GM18526 (cell line): ENCODE results near the gene CCNQ.

Experiments
- POLR2A ChIP-seq: IDR thresholded peaks from 3 replicates; pipeline ENCODE4 v1.6.1; 2011; ENCODE audit not compliant: insufficient read length; ENCODE audit errors: extremely low read depth

The CCNQ gene

DNA sequence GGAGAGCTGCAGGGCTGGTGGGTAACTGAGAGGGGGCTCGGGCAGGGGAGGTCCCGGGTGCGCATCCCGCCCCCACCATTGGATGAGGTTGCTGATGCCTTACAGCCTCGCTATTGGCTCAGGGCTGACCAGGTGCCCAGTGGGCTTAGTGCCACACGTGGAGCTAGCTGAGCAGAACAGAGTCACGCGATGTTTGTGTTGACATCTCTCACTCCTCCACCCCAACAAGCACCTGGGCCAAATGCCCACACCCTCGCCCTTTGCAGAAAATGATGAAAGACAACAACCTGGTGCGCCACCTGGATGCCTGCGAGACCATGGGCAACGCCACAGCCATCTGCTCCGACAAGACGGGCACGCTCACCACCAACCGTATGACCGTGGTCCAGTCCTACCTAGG is 49.7 kb downstream of the CCNQ start:
- TF ChIP-seq POLR2A, result no peak

GRCh38 chrX:153547195-153547594 is 51.7 kb downstream of the CCNQ start:
- TF ChIP-seq POLR2A, result no peak

GRCh38 chrX:153546386-153546785 is 52.6 kb downstream of the CCNQ start:
- no peak for TF ChIP-seq POLR2A

GRCh38 chrX:153544727-153545126 is 54.2 kb downstream of the CCNQ start:
- no peak for TF ChIP-seq POLR2A

DNA sequence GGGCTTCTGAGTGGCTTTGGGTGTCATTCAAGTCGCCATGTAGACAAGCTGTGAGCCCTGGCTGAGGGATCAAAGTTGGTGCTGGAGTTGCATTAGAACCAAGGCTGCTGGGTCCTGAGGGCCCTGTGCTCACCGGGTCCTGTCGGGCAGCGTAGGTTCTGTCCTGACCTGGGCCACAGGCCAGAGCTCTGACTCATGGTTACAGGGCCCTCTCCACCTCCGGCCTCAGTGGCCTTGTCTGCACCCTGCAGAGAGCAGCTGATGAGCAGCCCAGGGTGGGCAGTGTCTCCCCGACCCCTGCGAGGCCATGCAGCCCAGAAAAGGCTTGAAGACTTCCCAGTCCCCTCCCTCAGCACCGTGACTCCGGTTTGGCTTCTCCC is 59.0 kb downstream of the CCNQ start:
- no peak for TF ChIP-seq POLR2A

DNA sequence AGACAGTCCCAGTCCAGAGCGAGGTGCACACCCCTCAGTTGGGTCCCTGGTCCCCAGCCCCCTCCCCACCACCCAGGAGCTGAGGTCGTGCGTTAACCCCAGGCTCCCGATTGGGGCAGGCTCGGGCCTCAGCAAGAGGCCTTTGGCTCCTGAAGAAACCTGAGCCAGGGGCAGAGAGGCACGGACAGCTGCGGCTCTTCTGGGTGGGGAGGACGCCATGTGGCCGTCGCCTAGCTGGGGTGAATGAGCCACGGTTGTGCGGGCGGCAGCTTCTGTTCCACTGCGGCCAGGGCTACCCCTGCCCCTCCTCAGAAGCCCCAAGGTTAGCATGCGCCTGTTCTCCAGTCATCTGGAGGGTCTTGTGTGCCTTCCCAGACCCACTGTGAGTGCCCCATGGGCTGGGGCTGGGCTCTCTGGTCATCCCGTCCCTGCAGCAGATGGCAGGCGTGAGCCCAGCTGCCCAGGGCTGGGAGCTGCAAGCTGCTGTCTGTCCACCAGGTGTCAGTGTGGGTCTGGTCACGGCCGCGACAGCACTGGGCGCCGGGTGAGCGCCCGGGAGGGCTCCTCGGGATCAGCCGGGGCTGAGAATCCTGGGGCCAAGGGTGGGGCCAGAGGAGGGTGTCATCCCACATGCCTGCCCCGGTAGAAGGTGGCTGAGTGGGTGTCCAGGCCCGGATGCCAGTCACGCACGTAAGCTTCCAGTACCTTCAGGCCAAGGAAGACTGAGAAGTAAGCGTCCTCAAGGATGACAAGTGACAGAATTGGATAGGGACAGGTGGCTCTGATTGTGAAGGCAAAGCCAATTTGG is 59.6 kb downstream of the CCNQ start:
- TF ChIP-seq POLR2A, result no peak

- no peak for TF ChIP-seq POLR2A
Measured at GRCh38 chrX:153538424-153538823, 60.5 kb downstream of the CCNQ start.
